Activated CD4-positive, alpha-beta T cell treated with anti-CD3 and anti-CD28 coated beads, Interleukin-10, Interleukin-2, amounts not matched to agents 100 ng/mL and 50 ng/mL, durations not matched to agents 16 hours and 8 hours (primary cell): ENCODE results near the gene RPS5.
A peak's percentile ranks its signal among the peaks of the same experiment; 100 is the strongest.
"Not testable (repeated sequence)": the region's sequence is repeated elsewhere in the genome, so short reads cannot be mapped to it uniquely, and the experiment has no call there.

ENCODE experiments used
- DNase-seq: peaks from one replicate; pipeline ENCODE4 v3.0.0-alpha.2; 2020

Gene RPS5

DNA sequence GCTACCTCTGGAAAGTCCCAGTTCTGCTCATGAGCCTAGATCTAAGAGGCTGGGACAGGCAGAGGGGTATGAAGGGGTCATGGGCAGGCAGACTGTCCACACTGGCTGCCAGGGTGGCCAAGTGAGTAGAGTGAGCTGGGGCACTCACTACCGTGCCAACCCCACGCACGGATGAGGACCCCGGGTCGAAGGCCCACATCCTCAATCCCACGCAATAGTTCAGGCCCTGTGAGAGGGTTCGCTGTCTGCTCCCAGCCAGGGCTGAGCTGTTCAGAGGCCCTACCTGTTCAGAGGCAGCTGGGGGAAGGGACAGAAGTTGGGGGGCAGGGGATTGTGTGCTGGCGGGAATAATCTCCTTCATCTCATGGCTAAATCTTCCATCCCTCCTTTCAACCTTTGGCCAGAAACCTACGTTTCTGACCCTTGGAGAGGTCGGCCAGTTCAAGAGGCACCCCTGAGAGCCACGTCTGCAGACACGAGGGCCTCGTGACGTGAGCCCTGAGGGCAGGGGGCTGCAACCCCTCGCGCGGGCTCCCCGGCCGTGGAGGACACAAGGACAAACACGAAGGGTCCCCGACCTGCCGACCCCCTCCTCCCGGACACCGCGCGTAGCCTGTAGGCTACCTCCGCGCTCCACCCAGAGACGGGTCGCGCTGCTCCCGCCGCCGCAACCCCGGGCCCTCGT is 1.0 kb upstream of the RPS5 start:
- DNase-seq, result peak; percentile 44

DNA sequence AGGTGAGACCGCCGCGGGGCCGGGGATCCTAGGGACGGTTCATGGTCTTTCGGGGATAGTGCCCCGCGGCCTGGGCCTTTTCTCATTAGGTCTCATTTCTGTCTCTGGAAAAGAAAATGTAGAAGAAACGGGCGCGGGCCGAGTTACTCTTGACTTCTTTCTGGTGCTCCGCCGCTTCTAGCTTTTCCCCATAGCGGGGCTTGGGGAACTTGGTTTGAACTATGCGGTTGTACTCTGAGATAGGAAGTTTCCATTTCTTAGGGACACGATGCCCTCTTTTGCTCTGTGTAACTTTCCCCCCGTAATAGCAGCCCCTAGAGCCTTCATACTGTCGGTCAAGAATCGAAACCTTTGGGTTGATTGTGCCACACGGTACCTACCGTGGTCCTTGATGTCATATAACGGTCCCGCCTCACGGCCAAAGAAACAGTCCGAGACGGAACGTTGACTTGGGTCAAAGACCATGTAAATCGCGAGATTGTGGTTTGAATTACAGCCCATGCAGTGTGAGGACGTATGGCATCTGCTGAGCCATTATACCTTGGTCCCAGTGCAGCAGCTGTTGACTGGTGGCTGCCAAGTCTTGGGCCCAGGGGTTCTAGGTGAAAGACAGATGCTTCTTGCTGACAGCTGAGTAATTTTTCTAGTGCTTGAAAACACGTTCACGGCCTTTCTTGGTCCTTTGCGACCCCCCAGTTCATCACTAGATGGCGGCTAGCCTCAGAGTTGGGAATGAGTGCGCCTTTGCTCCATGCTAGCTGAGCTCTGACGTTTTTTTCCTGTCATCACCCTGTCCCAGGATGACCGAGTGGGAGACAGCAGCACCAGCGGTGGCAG is 487 bp downstream of the RPS5 start:
- DNase-seq, result no peak

DNA sequence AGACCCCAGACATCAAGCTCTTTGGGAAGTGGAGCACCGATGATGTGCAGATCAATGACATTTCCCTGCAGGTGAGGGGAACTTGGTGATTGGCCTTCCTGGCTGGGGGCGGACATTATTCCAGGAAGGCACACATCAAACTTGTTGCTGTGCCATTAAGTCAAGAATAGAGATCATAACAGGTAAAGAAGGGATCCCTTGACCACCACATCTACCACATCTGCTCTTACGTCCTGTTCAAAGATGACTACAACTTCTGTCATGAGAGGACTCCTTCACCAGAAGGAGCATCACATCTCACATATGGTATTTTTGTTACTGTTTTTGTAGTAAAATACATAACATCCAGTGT is 1.1 kb downstream of the RPS5 start:
- no peak for DNase-seq

DNA sequence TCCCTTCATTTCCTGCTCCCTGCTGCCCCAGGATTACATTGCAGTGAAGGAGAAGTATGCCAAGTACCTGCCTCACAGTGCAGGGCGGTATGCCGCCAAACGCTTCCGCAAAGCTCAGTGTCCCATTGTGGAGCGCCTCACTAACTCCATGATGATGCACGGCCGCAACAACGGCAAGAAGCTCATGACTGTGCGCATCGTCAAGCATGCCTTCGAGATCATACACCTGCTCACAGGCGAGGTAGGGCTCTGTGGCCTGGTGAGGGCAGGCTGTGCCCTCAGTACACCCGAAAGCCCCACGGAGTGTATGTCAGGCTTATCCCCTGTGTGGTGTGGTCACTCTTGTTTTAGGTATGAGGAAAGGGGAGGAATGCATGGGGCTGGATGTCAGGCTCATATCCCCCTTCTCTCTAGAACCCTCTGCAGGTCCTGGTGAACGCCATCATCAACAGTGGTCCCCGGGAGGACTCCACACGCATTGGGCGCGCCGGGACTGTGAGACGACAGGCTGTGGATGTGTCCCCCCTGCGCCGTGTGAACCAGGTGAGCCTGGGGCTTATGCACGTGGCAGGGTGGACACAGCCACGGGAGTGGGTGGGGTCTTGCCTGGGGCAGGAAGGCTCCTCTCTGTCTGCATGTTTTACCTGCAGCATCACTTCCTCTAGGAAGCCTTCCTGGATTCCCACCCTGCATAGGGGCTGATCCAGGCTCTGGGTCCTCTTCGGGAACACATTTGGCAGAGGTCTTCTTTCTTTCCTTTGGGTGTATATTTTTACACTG is 6.1 kb downstream of the RPS5 start:
- DNase-seq, result no peak

DNA sequence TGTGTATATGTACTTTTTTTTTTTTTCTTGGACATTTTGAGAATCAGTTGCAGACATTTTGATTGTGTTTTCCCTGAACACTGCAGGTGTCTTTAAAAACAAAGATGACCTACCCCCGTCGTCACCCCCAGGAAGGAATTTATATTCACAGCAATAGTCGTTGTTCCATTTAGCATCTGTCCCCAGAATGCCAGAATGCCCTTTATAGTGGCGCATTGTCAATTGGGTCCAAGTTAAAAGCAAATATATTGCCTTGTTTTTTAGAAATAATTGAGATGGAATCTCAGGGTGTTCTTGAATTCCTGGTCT is 6.6 kb downstream of the RPS5 start:
- no peak for DNase-seq

DNA sequence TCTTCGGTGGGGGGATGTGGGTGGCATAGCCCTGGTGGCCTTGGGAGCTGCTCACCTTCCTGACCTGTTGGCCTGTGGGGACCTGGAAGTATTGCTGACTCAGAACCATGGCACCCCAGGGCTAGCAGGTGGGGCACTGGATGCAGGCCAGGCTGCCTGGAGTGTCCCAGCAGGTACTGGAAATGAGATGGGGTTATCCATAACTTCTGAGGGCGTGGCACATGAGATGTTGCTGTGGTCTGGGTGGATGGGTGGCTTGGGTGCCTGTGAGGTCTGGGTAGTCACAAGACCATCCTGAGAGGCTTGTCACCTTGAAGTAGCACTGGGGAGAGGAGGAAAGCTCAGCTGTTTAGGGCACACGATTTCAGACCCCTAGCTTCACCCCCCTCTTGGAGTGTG is 7.8 kb downstream of the RPS5 start:
- DNase-seq, result no peak

DNA sequence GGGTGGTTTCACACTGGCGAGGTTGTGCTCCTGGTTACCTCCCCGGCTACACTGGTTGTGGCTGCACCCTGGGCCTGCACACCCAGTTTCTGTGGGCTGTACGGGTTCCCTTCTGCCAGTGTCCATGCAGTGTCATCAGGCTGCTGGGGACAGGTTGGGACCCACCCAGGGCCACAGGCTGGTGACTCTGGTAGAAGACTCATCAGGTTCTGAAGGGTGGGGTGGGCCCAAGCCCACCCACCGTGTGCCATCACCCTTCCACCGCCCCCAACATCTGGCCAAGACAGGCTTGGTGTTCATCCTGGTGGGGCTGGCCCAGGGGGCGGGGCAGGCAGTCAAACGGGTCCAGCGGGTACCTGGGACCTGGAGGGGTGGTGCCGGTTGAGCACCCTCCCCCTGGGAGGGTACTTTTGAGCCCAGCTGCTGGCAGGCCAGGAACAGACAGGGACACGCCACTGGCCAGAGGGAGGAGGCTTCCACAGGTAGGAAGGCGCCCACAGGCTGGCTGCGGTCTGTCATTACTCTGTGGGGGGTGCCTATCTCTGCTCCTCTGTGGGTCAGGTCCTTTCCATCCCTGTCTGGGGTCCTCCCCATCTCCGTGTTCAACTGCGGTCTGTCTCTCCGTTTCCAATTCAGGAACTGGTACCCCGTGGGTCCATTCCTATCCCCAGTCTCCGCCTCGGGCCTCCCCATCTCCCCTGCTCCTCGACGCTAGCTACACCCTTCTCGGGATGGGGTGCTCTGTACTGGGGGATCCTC is 8.3 kb downstream of the RPS5 start, which contains the start of gene RNF225:
Gene RNF225, plus strand, starts transcription at position 437 of the 759 bp plus-strand sequence. CDS start 434 bp downstream, outside the sequence.
- peak; percentile 57 for DNase-seq

DNA sequence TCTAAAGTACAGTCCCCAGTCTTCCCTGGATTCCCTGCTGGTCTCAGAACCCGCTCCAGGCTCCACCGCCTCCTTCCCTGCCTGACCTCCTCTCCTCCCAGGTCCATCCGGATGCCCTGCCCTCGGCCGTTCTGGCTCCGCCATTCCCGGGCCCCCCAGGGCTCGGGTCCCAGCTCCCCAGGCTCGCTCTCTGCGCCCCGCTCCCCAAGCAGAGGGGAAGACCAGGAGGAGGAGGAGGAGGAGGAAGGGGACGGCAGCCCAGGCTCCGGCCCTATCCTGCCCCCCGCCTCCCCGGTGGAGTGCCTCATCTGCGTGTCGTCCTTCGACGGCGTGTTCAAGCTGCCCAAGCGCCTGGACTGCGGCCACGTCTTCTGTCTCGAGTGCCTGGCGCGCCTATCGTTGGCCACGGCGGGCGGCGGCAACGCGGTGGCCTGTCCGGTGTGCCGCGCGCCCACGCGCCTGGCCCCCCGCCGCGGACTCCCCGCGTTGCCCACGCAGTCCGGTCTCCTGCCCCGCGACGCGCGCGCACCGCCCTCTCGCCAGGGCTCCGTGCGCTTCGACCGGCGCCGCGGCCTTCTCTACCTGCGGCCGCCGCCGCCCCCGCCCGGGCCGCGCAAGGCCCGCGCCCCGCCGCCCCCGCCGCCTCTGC is 9.0 kb downstream of the RPS5 start:
- peak; percentile 40 for DNase-seq

DNA sequence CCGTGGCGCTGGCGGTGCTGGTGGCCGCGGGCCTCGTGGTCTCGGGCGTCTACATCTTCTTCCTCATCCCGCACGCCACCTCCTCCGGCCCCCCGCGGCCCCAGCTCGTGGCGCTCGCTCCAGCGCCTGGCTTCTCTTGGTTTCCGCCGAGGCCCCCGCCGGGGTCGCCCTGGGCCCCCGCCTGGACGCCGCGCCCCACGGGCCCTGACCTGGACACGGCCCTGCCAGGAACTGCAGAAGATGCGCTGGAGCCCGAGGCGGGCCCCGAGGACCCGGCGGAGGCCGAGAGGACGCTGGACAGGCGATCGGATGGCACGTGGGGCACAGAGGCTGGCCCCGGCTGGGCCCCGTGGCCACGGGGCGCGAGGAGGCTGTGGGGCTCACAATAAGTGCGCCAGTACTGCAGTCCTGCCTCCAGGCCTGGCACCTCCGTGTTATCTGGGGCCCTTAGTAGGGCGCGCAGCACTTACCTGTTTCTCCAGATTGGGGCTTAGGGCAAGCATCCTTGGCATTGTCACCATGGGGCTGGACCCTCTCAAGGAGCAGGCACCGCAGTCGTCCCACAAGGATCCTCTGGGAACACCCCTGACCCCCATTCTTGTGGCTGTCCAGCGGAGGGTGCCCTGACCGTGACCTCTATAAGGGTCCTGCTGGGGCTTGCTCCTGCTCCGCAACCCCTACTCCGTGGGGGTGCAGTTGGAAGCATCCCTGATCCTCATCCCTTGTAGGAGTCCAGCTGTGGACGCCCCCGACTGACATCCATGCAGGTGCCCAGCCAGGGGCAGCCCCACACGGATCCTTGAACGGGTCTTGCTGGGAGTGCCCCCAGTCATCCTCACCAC is 9.8 kb downstream of the RPS5 start:
- DNase-seq, result no peak

DNA sequence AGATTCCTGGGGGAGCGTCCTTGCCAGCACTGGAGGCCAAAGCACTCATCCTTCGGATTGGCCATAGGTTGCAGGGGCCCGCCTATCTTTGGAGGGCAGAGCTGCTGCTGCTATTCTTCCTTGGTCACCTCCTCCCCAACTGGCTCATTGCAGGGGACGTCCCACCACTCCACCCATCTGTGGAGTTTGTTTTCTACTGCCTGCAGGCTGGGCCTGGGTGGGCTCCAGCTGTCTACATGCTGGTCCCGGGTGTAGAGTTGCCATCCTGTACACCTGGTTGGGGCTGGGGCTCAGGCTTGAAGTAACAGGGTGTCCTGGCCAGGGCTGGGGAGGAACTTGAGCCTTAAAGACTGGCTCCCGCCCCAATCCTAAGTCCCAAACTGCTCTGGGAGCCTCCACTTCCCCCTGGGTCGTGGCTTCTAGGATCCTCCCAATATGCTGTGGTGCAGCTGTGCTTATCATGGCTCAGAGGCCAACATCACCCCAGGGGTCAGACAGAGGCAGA is 10.5 kb downstream of the RPS5 start:
- no peak for DNase-seq

DNA sequence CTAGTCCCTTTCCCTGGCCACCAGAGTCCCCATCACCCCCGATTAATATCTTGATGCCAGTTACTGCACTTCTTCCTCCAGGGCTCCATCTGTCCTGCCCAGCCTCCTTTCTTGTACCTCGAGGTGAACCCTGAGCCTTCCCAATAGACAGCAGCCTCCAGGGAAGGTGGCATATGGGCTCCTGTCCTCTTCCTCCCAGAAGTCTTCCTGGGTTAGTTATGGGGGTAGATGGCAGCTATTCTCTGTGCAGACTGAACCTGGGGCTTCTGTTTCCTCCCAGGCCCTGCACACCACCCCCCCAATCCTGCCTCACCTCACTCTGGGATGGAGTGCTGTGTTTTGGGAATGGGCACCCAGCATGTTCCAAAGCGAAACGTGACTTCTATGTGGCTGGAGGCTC is 11.0 kb downstream of the RPS5 start:
- DNase-seq, result no peak

DNA sequence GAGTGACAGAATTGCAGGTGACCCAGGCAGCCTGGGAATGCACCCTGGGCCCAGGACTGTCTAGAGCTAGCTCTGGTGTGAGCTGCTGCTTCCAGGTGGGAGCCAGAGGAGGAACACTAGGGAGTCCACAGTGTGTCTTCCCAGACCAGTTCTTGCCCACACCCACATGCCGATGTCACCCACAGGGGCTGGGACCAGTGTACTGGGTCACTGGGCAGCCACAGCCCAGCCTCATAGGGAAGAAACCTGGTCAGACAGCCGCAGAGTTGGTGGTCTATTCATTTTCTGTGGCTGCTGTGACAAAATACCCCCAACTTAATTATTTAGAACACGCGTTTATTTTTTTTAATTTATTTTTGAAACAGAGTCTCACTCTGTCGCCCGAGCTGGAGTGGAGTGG is 11.5 kb downstream of the RPS5 start:
- no peak for DNase-seq

DNA sequence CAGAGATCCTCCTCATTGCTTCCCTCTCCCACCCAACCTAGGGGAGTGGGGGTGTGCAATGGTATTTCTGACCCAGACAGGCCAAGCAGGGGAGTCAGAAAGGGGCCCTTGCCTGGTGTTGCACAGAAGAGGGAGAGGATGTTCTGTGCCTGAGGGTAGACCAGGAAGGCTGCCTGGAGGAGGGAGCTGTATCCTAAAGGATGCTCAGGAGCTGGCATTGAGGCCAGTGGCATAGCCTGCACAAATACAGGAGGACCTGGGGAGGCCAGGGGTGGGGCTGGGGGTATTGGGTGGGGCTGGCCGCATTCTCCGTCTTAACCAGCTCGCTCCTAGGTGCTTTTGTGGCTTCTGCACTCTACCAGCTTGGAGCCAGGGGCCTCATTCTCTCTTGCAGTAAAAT is 12.8 kb downstream of the RPS5 start:
- DNase-seq, result no peak

DNA sequence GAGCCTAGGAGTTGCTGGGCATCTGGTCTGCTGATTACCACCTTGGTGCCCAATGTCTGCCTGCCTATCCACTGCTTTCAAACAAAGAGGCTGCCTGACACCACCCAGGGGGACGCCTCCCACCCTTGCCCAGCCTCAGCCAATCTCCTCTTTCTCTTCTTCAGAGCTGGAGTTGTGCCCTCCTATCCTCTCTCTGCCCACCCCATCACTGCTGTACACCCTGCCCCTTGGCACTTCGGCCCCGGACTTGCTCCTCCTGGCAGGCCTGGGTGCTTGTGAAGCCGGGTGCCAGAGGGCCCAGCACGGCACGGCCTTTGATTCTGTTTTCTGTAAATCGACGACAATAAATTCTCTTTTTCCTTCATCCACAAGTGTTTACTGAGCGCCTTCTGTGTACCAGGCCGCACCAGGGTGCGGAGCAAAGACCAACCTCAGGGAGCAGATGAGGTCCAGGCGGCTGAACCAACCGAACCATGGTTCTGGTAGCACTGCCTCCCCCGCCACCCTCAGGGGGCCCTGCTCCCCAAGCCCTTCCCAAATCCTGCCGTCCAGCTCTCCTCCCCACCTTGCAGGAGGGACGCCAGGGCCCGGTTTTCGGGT is 13.3 kb downstream of the RPS5 start:
- DNase-seq, result no peak

DNA sequence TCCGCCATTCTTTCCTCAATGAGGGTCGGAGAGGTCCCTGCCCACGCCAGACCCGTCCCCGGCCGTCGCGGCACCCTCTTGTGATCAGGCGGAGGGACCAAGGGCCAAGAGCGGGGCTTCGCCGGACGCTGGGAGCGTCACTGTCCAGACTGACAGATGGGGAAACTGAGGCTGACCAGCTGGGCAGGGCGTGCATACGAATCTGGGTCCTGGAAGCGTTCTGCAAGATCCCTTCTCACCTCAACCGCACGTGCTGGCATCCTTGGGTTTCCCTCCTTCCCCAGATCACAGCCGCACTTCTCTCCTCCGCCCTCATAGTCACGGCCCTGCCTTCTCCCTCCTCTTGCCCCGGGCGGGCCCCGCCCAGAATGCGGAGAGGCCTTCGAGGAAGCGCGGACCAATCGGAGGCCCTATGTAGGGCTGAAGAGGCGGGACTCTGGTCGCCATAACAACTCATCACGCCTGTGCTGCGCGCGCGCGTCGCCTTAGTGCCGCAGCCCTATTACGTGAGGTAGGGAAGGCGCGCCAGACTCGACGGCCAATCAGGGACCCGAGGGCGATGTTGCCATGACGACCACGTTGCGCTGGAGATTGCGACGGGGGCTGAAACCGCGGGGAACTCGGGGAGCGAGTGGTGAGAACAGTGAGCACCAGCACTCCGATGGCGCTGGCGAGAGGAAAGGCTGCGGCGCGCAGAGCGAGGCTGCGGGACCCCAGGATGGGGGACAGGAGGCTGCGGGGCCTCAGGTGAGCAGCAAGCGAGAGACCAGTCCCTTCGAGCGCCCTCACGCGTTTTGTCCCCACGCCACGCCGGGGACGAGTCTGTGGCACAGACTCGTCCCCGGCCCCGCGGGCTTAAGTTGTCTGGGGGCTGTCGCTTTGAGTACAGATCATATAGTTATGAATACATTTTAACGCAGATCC is 14.1 kb downstream of the RPS5 start:
- DNase-seq, result peak; percentile 100

DNA sequence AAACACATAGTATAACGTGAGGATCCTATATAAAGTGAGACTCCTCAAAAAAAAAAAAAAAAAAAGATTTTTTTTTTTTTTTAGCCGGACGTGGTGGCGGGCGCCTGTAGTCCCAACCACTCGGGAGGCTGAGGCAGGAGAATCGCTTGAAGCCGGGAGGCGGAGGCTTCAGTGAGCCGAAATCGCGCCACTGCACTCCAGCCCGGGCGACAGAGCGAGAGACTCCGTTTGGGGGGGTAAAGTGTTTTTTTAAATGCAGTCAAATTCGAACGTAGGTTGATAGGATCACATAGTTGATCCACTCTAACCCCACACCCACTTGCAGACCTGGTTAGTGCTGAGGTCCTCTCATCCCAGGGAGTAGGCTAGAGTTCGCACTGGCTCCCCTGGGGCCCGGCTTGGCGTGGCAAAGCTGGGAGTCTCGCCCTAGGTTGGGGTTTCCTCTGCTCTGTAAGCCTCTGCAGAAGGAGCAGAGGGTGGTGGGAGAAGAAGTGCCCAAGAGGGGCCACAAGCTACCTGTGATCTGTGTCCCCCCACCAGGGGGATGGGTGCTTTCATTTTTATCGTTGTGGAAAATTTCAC is 14.9 kb downstream of the RPS5 start:
- no peak for DNase-seq

DNA sequence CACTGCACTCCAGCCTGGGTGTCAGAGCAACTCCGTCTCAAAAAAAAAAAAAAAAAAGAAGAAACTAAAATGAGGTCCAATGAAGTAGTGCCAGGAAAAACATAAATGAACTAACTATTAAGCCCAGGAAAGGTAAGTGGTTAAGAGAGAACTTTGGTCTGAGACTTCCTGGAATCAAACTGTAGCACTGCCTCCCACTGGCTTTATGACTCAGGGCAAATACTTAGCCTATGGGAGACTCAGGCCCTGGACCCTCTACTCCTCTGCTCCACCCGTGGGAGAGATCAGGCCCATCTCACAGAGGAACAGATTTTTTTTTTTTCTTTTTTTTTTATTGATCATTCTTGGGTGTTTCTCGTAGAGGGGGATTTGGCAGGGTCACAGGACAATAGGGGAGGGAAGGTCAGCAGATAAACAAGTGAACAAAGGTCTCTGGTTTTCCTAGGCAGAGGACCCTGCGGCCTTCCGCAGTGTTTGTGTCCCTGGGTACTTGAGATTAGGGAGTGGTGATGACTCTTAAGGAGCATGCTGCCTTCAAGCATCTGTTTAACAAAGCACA is 16.9 kb downstream of the RPS5 start:
- not testable (repeated sequence) for DNase-seq

DNA sequence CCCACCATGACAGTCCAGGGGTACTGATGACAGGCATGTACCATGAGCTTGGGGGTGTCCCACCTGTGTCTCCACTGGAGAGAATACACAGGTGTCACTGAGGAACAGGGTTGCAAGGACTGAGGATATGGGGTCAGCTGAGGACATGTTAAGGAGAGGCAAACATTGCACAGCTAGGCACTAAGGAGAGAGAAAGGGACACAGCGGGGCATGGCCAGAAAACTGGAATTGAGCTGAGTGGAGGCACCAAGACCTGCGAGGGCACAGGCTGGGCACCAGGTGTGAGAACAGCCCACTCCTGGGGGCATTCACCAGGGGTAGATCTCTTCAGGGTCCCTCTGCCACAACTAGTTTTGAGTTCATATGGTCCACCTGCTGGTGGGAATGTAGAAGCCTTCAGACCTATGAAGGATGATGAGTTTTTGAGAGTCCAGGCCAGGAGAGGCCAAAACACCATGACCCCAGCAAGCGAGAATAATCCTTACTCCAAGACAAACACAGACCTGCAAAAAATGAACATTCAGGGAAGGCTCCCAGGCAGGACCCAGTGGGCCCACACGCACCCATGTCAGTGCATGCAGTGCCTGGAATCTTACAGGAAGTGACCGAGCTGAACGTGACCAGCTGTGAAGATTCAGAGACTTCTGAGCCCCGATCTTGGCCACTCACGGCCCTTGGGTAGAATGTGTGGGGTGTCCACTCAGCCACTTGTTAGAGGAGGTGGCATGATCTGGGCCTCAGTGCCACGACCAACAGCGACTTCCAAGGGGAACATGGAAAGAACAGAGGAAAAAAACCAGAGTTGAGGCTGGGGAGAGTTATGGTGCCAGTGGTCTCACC is 20.0 kb downstream of the RPS5 start:
- DNase-seq, result no peak
